Pancreas (tissue), 10 donors: ENCODE data around the gene MICB. TPM values are rescaled to one million over a fixed set of nuclear protein-coding genes. Genes with fewer than 3 reads are reported as not detected.

Experiments
- ATAC-seq, 4 donors: fragments of 200-7000 bp; cut with Tn5 transposase; one replicate each; pipeline versions ENCODE4 v1.8.0 to v1.9.1; 2020; ENCODE audit warnings: mild to moderate bottlenecking in 4 of 4, moderate library complexity in 4 of 4
- DNase-seq, 6 donors: peaks; one replicate each; pipeline ENCODE4 v3.0.0-alpha.2; 2020
- FAIRE-seq: peaks from 2 replicates; lab custom pipeline; 2012; peaks lifted over from hg19 to GRCh38; lab: Jason Lieb, UNC
- H3K27ac ChIP-seq, 4 donors: fragments of 200-600 bp; sonication (generic); 1 replicate in 3 of 4; 2 replicates in 1 of 4; pipeline versions ENCODE4 v1.5.0 to v1.8.0; 2020
- H3K27me3 ChIP-seq, 4 donors: fragments of 200-600 bp; one replicate each; pipeline ENCODE4 v1.8.0; 2021
- H3K36me3 ChIP-seq, 3 donors: fragments of 200-600 bp; sonication (generic) in 1 of 3; one replicate each; pipeline versions ENCODE4 v1.5.0 to v1.8.0; 2020 to 2021
- H3K4me1 ChIP-seq, 3 donors: fragments of 200-600 bp; one replicate each; pipeline ENCODE4 v1.8.0; 2021
- H3K4me3 ChIP-seq, 4 donors: fragments of 200-600 bp; sonication (generic) in 2 of 4; one replicate each; pipeline versions ENCODE4 v1.5.0 to v1.8.0; 2020 to 2021
- H3K9me3 ChIP-seq, 4 donors: fragments of 200-600 bp; one replicate each; pipeline ENCODE4 v1.8.0; 2021
- WGBS, 2 donors: extraction: QIAGEN DNeasy Blood & Tissue Kit; methylation state at CpG; one replicate each; pipeline ENCODE4 v1.1.7; 2013; 5-methylcytosine and 5-hydroxymethylcytosine counted together
- intact Hi-C, 3 donors: fragments of 100-400 bp; cut with DNase I; formaldehyde crosslinking; loops; one replicate each; pipeline versions ENCODE4 v1.11.1 to v1.14.2; 2022
- polyA plus RNA-seq, 2 donors: library from polyadenylated mRNA; stranded (reverse); fragments of 200-250 nt; gene quantifications; one replicate each; pipeline ENCODE4 v1.2.3, GENCODE V29; 2013
- total RNA-seq, 6 donors: library from RNA; stranded (reverse); fragmentation: NEBNext Ultra II Directional in 4 of 6; extraction: Animal tissue kit (Norgen Biotek cat#: 25700) in 4 of 6; gene quantifications; one replicate each; pipeline versions ENCODE4 v1.2.1 to v1.2.4, GENCODE V29; 2021 to 2023
- TF ChIP-seq, protein P1 (sequence below), 4 donors: fragments of 200-600 bp; sonication (generic) in 3 of 4; IDR thresholded peaks; one replicate each; pipeline versions ENCODE4 v1.5.0 to v1.8.0; 2021; ENCODE audit warnings: antibody characterized with exemption in 4 of 4
- donor health status: healthy with polysubstance abuse.
- donor health status: DM: no; HTN: no; CAD: no; lungs with moderate emphysema.
- donor health status: DM: no; HTN: no; CAD: no.
- donor health status: control.
- donor health status: control.
- donor health status: Bipolar disorder and iron deficiency.
- donor health status: DM: yes; HTN: yes; CAD: no.
- donor health status: DM: no; HTN: no; CAD: no.
- donor health status: DM: no; HTN: no; CAD: no.
- donor health status: DM: yes; HTN: yes; CAD: no.

The MICB gene
- total and polyA plus RNA-seq, 8 donors, result 0.23 to 1.7 (median 0.51) TPM

DNA sequence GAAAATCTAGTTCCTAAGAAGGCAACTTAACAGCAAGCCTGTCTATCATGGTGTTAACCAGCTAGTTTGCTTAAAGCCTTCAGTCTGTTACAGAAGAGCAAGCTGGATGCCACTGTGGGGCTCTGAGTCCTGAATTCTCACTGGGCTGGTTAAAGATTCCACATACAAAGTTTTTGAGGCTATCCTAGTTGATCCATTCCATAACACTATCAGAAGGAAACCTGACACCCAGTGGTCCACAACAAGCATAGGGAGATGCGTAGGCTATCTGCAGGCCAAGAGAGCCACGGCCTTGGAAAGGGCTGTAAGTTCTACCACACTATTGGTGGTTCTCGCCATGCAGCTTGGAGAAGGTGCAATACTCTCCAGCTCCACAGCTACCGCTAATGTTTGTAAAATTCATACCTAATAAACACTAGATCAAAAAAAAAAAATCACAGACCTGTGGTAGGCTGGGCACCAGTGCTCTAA lies 30.4 kb downstream of the MICB start:
- H3K9me3 ChIP-seq, result no peaks in the 10 kb centered on the region
- no peak for DNase-seq
- H3K4me3 ChIP-seq, result no peak overlapping the region
- ATAC-seq, result peak in 2 of 4 donors; percentile 11 to 25
- 73 to 77% methylated on average over 4 of the region's 4 CpGs for WGBS, 2 donors
- H3K36me3 ChIP-seq, result peaks cover 0 to 33% (median 17%) of the 10 kb centered on the region in 3 donors
- no peak for FAIRE-seq
- H3K27me3 ChIP-seq, result no peaks in the 10 kb centered on the region
- intact Hi-C loops, result no loop called here
- TF ChIP-seq, protein P1, sequence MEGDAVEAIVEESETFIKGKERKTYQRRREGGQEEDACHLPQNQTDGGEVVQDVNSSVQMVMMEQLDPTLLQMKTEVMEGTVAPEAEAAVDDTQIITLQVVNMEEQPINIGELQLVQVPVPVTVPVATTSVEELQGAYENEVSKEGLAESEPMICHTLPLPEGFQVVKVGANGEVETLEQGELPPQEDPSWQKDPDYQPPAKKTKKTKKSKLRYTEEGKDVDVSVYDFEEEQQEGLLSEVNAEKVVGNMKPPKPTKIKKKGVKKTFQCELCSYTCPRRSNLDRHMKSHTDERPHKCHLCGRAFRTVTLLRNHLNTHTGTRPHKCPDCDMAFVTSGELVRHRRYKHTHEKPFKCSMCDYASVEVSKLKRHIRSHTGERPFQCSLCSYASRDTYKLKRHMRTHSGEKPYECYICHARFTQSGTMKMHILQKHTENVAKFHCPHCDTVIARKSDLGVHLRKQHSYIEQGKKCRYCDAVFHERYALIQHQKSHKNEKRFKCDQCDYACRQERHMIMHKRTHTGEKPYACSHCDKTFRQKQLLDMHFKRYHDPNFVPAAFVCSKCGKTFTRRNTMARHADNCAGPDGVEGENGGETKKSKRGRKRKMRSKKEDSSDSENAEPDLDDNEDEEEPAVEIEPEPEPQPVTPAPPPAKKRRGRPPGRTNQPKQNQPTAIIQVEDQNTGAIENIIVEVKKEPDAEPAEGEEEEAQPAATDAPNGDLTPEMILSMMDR (IDR thresholded peaks at IDR 0.05), result no peak
- H3K4me1 ChIP-seq, result peaks cover 0 to 10% (median 10%) of the 10 kb centered on the region in 3 donors
- no peak overlapping the region for H3K27ac ChIP-seq

DNA sequence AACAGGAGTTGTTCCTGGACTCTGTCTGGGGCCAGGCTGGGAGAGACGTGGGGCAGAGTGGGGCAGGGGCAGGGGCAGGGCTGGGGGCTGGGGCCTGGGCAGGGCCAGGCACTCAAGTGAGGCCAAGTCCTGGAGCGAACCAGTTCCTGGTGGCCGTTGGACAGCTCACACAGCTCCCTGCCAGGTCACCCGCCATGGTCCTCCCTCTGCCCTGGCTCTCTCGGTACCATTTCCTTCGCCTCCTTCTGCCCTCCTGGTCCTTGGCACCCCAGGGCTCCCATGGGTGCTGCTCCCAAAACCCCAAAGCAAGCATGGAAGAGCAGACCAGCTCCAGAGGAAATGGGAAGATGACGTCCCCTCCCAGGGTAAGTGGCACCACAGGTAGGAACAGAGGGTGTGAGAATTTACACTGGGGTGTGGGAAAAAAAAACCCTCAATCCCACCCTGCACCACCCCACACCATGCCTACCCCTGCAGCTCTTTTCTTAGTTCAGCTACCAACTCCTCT lies 30.9 kb downstream of the MICB start, which contains the start of gene MCCD1:
Gene MCCD1, plus strand, starts transcription at position 142 of the 508 bp plus-strand sequence. Its CDS starts 53 bp downstream, at position 195.
- no peak within 1 kb of the TSS for H3K4me3 ChIP-seq
- TF ChIP-seq, protein P1 (IDR thresholded peaks at IDR 0.05), result no peak
- no peaks in the 10 kb centered on the region for H3K27me3 ChIP-seq
- peaks cover 0 to 10% (median 10%) of the 10 kb centered on the region in 3 donors for H3K4me1 ChIP-seq
- peaks cover 0 to 39% (median 22%) of the 10 kb centered on the region in 3 donors for H3K36me3 ChIP-seq
- intact Hi-C loops, result no loop called here
- 62 to 67% methylated on average over 7 of the region's 7 CpGs for WGBS, 2 donors
- no peaks in the 10 kb centered on the region for H3K9me3 ChIP-seq
- DNase-seq (peak in 2 of 6 donors; percentile 28 to 62), FAIRE-seq (no peak), ATAC-seq (peak; percentile 20 to 56 (median 39))
- peak within 1 kb of the TSS in 1 of 4 donors; percentile 22 for H3K27ac ChIP-seq

DNA sequence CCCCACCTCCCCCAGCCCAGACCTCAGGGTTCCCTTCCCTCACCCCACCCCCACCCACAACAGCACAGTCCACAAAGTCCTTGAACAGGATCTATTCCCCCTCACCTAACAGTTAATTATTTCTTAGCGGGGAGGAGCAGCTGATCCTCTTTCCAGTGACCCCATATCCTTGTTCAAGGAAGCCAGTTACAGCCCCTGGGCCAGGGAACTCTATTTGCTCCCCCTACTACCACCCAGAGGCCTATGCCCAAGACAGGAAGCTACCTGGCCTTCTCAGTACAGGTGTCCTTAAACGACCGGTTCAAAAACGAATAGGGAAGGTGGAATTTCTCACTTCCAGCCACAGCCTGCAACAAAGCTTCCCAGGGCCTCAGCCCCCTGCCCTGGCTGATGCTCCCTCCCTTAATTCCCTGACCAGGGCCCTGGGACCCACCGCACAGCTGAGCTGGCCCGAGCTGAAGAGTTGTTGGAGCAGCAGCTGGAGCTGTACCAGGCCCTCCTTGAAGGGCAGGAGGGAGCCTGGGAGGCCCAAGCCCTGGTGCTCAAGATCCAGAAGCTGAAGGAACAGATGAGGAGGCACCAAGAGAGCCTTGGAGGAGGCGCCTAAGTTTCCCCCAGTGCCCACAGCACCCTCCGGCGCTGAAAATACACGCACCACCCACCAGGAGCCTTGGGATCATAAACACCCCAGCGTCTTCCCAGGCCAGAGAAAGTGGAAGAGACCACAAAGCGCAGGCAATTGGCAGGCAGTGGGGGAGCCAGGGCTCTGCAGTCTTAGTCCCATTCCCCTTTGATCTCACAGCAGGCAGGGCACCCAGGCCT lies 31.6 kb downstream of the MICB start:
- DNase-seq (no peak), FAIRE-seq (no peak)
- intact Hi-C loops, result no loop called here

DNA sequence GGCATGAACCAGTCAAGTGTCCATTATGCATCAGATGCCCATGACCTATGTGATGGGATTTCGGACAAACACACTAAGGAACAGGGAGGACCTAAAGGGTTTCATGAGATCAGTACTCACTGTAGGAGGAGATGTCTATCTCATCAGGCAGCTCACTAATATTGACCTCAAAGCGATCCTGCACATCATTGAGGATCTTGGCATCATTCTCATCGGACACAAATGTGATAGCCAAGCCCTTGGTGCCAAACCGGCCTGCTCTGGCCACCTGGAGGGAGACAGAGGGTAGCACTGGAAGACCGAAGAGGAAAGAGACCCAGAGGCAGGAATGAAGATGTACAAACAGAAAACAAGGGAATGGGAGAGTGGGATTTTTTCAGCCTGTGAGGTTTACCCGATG lies 32.7 kb downstream of the MICB start:
- no peaks in the 10 kb centered on the region for H3K9me3 ChIP-seq
- 62 to 68% methylated on average over 6 of the region's 6 CpGs for WGBS, 2 donors
- ATAC-seq, result no peak
- H3K4me3 ChIP-seq, result no peak overlapping the region
- no peak overlapping the region for H3K27ac ChIP-seq
- H3K27me3 ChIP-seq, result no peaks in the 10 kb centered on the region
- H3K36me3 ChIP-seq, result peaks cover 11 to 57% (median 39%) of the 10 kb centered on the region in 3 donors
- TF ChIP-seq, protein P1 (IDR thresholded peaks at IDR 0.05), result no peak
- FAIRE-seq, result no peak
- intact Hi-C loops, result no loop called here
- peaks cover 0 to 10% (median 10%) of the 10 kb centered on the region in 3 donors for H3K4me1 ChIP-seq
- no peak for DNase-seq

More for the DNA sequence above, 31.6 kb downstream of the MICB start:
- no peaks in the 10 kb centered on the region for H3K27me3 ChIP-seq
- no peaks in the 10 kb centered on the region for H3K9me3 ChIP-seq
- peak overlapping the region in 1 of 4 donors; percentile 22 for H3K27ac ChIP-seq
- WGBS, 2 donors, result 32 to 38% methylated on average over 12 of the region's 12 CpGs
- peaks cover 0 to 45% (median 29%) of the 10 kb centered on the region in 3 donors for H3K36me3 ChIP-seq
- no peak overlapping the region for H3K4me3 ChIP-seq
- ATAC-seq, result peak; percentile 14 to 57 (median 34)
- peaks cover 0 to 10% (median 10%) of the 10 kb centered on the region in 3 donors for H3K4me1 ChIP-seq
- TF ChIP-seq, protein P1 (IDR thresholded peaks at IDR 0.05), result no peak
